ENCODE measurements around the gene SLC10A7. TPM values are rescaled to one million over a fixed set of nuclear protein-coding genes. Genes with fewer than 3 reads are reported as not detected.
A peak's percentile ranks its signal among the peaks of the same experiment; 100 is the strongest.

The SLC10A7 gene
- total and polyA plus RNA-seq, 9 donors, result 4.0 to 12.4 (median 9.7) TPM

DNA sequence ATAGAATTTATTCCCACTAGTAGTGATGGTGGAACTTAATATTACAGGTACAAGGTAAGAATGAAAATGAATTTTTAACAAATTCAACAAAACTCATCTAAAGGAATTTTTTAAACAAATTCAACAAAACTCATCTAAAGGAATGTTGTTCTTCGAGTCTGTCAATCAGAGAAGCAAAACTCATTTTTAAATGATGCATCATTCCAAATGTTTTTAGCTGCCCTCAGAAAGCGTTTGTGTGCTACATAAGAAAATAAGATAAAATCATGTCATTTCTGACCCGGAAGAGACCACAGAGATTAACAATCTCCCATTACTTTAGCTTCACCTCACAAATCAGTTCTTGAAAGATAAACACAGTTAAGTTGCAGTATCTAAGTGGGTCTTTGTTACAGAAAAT, 178.0 kb downstream of the SLC10A7 start:
- TF ChIP-seq EP300 (IDR thresholded peaks at IDR 0.05) (no peak), POLR2A (IDR thresholded peaks at IDR 0.05) (no peak)
- TF ChIP-seq, protein P1, sequence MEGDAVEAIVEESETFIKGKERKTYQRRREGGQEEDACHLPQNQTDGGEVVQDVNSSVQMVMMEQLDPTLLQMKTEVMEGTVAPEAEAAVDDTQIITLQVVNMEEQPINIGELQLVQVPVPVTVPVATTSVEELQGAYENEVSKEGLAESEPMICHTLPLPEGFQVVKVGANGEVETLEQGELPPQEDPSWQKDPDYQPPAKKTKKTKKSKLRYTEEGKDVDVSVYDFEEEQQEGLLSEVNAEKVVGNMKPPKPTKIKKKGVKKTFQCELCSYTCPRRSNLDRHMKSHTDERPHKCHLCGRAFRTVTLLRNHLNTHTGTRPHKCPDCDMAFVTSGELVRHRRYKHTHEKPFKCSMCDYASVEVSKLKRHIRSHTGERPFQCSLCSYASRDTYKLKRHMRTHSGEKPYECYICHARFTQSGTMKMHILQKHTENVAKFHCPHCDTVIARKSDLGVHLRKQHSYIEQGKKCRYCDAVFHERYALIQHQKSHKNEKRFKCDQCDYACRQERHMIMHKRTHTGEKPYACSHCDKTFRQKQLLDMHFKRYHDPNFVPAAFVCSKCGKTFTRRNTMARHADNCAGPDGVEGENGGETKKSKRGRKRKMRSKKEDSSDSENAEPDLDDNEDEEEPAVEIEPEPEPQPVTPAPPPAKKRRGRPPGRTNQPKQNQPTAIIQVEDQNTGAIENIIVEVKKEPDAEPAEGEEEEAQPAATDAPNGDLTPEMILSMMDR (IDR thresholded peaks at IDR 0.05), result no peak
- Histone ChIP-seq H3K4me3 (no peak overlapping the region), H3K9me3 (no peaks in the 10 kb centered on the region), H3K27me3 (no peaks in the 10 kb centered on the region), H3K27ac (no peak overlapping the region), H3K36me3 (no peaks in the 10 kb centered on the region), H3K4me1 (ENCODE audit: insufficient read depth) (no peaks in the 10 kb centered on the region)
- 82 to 86% (median 83%) methylated on average over 3 of the region's 3 CpGs for WGBS, 3 donors
- no peak for DNase-seq
- intact Hi-C loops (cut with DNase I), result loop anchor here in 2 of 4 donors (10.0 kb wide), 2 partner anchors 571 to 751 kb away; no protein-coding TSS in a partner anchor

DNA sequence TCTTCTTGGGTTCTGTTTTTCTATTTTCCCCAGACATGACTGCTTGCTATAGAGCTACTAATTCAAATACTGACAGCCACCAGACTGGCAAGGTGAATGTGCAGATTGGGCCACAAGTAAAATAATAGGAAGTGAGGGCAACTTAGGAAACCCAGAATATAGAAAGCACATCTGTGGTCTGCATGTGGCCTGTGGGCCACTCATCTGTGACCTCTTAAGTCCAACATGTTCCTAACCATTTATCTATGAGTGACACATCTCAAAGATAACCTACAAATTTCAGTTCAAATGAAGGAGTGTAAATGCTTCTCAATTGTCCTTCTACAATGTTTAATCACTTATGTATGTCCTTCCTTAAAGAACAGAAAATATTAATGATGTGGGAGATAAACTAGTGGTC, 178.5 kb downstream of the SLC10A7 start:
- no peaks in the 10 kb centered on the region for H3K9me3 ChIP-seq
- TF ChIP-seq, protein P1 (IDR thresholded peaks at IDR 0.05), result no peak
- no peaks in the 10 kb centered on the region for H3K4me1 ChIP-seq (ENCODE audit: insufficient read depth)
- H3K27me3 ChIP-seq, result no peaks in the 10 kb centered on the region
- H3K4me3 ChIP-seq, result no peak overlapping the region
- DNase-seq, result no peak
- no peaks in the 10 kb centered on the region for H3K36me3 ChIP-seq
- intact Hi-C loops (cut with DNase I), result loop anchor here in 2 of 4 donors (10.0 kb wide), 2 partner anchors 572 to 752 kb away; no protein-coding TSS in a partner anchor
- no peak overlapping the region for H3K27ac ChIP-seq

DNA sequence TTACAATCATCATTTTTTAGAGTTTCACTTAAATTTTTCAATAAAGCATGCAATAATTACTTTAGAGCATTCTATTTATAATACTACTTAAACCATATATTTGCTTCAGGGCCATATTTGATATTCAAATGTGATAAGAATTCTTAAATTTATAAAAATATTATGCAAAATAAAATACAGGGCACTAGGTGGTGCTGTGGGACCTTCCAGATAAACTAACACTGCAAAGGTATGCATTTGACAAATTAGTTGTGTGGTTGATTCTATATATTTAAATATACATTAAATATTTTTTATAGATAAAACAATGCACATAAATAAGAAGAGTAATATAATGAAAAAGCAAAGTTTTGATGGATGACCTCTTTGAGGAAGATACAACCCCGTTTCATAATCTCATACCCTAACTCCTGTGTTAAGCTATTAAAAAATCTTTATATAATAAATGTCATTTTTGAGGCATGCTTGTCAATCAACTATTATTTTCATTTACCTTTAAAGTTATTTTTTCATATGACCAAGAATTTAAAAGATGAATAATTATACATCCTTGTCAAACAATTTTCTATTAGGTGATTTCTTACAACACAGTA, 179.0 kb downstream of the SLC10A7 start:
- WGBS, 3 donors, result 88 to 92% (median 89%) methylated on average over 1 of the region's 1 CpG
- peak in 1 of 5 donors; percentile 14 for DNase-seq
- Histone ChIP-seq H3K36me3 (no peaks in the 10 kb centered on the region), H3K4me1 (ENCODE audit: insufficient read depth) (no peaks in the 10 kb centered on the region), H3K27me3 (no peaks in the 10 kb centered on the region), H3K4me3 (no peak overlapping the region), H3K27ac (no peak overlapping the region), H3K9me3 (no peaks in the 10 kb centered on the region)
- intact Hi-C loops (cut with DNase I), result loop anchor here in 2 of 4 donors (10.0 kb wide), 2 partner anchors 572 to 752 kb away; no protein-coding TSS in a partner anchor
- TF ChIP-seq POLR2A (IDR thresholded peaks at IDR 0.05) (no peak), EP300 (IDR thresholded peaks at IDR 0.05) (no peak)
- TF ChIP-seq, protein P1 (IDR thresholded peaks at IDR 0.05), result peak in 1 of 3 donors; percentile 15

DNA sequence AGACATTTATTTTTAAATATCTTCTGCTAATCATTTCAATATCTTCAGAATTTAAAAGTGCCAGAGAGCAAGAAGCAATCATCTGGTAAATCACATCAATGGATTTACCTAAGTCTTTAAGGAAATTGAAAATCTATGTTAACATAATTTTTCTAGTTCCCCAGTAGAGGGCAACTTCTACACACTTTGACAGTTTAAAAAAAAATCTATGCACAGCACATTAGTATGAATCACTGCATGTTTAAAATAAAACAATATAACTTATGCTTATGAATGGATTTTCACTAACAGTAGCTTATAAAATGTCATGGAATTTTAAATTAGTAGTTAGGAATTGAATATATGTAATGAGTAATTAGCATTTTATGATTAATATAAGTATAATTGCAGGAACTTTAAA, 180.9 kb downstream of the SLC10A7 start:
- Histone ChIP-seq H3K27ac (no peak overlapping the region), H3K9me3 (no peaks in the 10 kb centered on the region), H3K36me3 (no peaks in the 10 kb centered on the region), H3K4me1 (ENCODE audit: insufficient read depth) (peaks cover 2% of the 10 kb centered on the region), H3K27me3 (no peaks in the 10 kb centered on the region), H3K4me3 (no peak overlapping the region)
- intact Hi-C loops (cut with DNase I), result loop anchor here in 2 of 4 donors (10.0 kb wide), 2 partner anchors 574 to 754 kb away; no protein-coding TSS in a partner anchor
- DNase-seq, result no peak
- TF ChIP-seq EP300 (IDR thresholded peaks at IDR 0.05), result no peak
- TF ChIP-seq POLR2A (IDR thresholded peaks at IDR 0.05), result no peak
- TF ChIP-seq, protein P1 (IDR thresholded peaks at IDR 0.05), result no peak

Data from ovary (tissue), 9 donors.